Measurements from ENCODE around the gene RNF150. TPM values are rescaled to one million over a fixed set of nuclear protein-coding genes. Genes with fewer than 3 reads are reported as not detected.

RNF150 gene
- polyA plus RNA-seq, 1 experiment: 9.8 TPM

- CTCF ChIA-PET: interaction anchor here (0.7 to 1.2 kb wide), 2 partner anchors 231 to 294 kb away, joined by 3 to 5 read pairs; no protein-coding TSS in a partner anchor
- Histone ChIP-seq H3K4me3 (ENCODE audit: low read depth, low read length) (no peak overlapping the region), H3K9me3 (ENCODE audit: control insufficient read depth, insufficient read depth, low read length) (no peaks in the 10 kb centered on the region), H3K27me3 (ENCODE audit: control insufficient read depth, insufficient read depth, low read length) (peaks cover 3% of the 10 kb centered on the region), H3K27ac (ENCODE audit: low read depth, low read length) (no peak overlapping the region)
- TF ChIP-seq CTCF (IDR thresholded peaks at IDR 0.05; ENCODE audit: low read depth, low read length): no peak
- POLR2A ChIA-PET: no interaction called here
- no peak for DNase-seq (ENCODE audit: low read depth, low spot score)
Observed at GRCh38 chr4:140839888-140840790, 293.1 kb downstream of the RNF150 start.

- no peaks in the 10 kb centered on the region for H3K9me3 ChIP-seq (ENCODE audit: control insufficient read depth, insufficient read depth, low read length)
- no peak overlapping the region for H3K4me3 ChIP-seq (ENCODE audit: low read depth, low read length)
- no peak for TF ChIP-seq CTCF (IDR thresholded peaks at IDR 0.05; ENCODE audit: low read depth, low read length)
- POLR2A ChIA-PET: no interaction called here
- peaks cover 3% of the 10 kb centered on the region for H3K27me3 ChIP-seq (ENCODE audit: control insufficient read depth, insufficient read depth, low read length)
- no peak overlapping the region for H3K27ac ChIP-seq (ENCODE audit: low read depth, low read length)
- CTCF ChIA-PET: interaction anchor here (1.0 kb wide), 1 partner anchor 479 kb away, joined by 3 read pairs; no protein-coding TSS in a partner anchor
- DNase-seq (ENCODE audit: low read depth, low spot score): no peak
Observed at GRCh38 chr4:140839406-140839805, 293.9 kb downstream of the RNF150 start.

GRCh38 chr4:140837736-140838135 is 295.5 kb downstream of the RNF150 start:
- Histone ChIP-seq H3K27me3 (ENCODE audit: control insufficient read depth, insufficient read depth, low read length) (peaks cover 3% of the 10 kb centered on the region), H3K9me3 (ENCODE audit: control insufficient read depth, insufficient read depth, low read length) (no peaks in the 10 kb centered on the region), H3K27ac (ENCODE audit: low read depth, low read length) (no peak overlapping the region), H3K4me3 (ENCODE audit: low read depth, low read length) (no peak overlapping the region)
- CTCF ChIA-PET: interaction anchor here (1.0 kb wide), 2 partner anchors 12 to 228 kb away, joined by 3 to 4 read pairs; no protein-coding TSS in a partner anchor
- DNase-seq (ENCODE audit: low read depth, low spot score): no peak
- TF ChIP-seq CTCF (IDR thresholded peaks at IDR 0.05; ENCODE audit: low read depth, low read length): no peak
- POLR2A ChIA-PET: no interaction called here

GRCh38 chr4:140834839-140835495 is 298.3 kb downstream of the RNF150 start:
- ChIA-PET CTCF (no interaction called here), POLR2A (no interaction called here)
- no peak for TF ChIP-seq CTCF (IDR thresholded peaks at IDR 0.05; ENCODE audit: low read depth, low read length)
- no peak overlapping the region for H3K27ac ChIP-seq (ENCODE audit: low read depth, low read length)
- no peak for DNase-seq (ENCODE audit: low read depth, low spot score)
- no peak overlapping the region for H3K4me3 ChIP-seq (ENCODE audit: low read depth, low read length)
- H3K27me3 ChIP-seq (ENCODE audit: control insufficient read depth, insufficient read depth, low read length): peaks cover 11% of the 10 kb centered on the region
- no peaks in the 10 kb centered on the region for H3K9me3 ChIP-seq (ENCODE audit: control insufficient read depth, insufficient read depth, low read length)

- Histone ChIP-seq H3K9me3 (ENCODE audit: control insufficient read depth, insufficient read depth, low read length) (no peaks in the 10 kb centered on the region), H3K27ac (ENCODE audit: low read depth, low read length) (no peak overlapping the region), H3K27me3 (ENCODE audit: control insufficient read depth, insufficient read depth, low read length) (peaks cover 15% of the 10 kb centered on the region), H3K4me3 (ENCODE audit: low read depth, low read length) (no peak overlapping the region)
- POLR2A ChIA-PET: no interaction called here
- CTCF ChIA-PET: no interaction called here
- no peak for DNase-seq (ENCODE audit: low read depth, low spot score)
- TF ChIP-seq CTCF (IDR thresholded peaks at IDR 0.05; ENCODE audit: low read depth, low read length): no peak
Observed at GRCh38 chr4:140833280-140833679, 300.0 kb downstream of the RNF150 start.

Data from AG04450 (cell line).